Adipocyte (in vitro differentiated cells): ENCODE data around the gene ZC3H7B.
A peak's percentile ranks its signal among the peaks of the same experiment; 100 is the strongest.

Experiments
- DNase-seq: peaks from one replicate; pipeline ENCODE4 v3.0.0-alpha.2; 2015; ENCODE audit warnings: low read depth
- H3K27me3 ChIP-seq: replicated peaks from 2 replicates; pipeline ENCODE4 v1.7.0; 2013; ENCODE audit warnings: mild to moderate bottlenecking, low read length, moderate library complexity; ENCODE audit not compliant: control insufficient read depth, insufficient read depth
- H3K36me3 ChIP-seq: 2 replicates; pipeline ENCODE4 v1.7.0; 2013; ENCODE audit warnings: low read length, mild to moderate bottlenecking, moderate library complexity; ENCODE audit not compliant: control insufficient read depth, insufficient read depth, severe bottlenecking
- H3K4me1 ChIP-seq: 2 replicates; pipeline ENCODE4 v1.7.0; 2013; ENCODE audit warnings: mild to moderate bottlenecking, low read length, moderate library complexity; ENCODE audit not compliant: control insufficient read depth, insufficient read depth
- H3K4me3 ChIP-seq: 2 replicates; pipeline ENCODE4 v1.7.0; 2013; ENCODE audit warnings: mild to moderate bottlenecking, low read length, moderate library complexity
- H3K9ac ChIP-seq: 2 replicates; pipeline ENCODE4 v1.7.0; 2013; ENCODE audit warnings: mild to moderate bottlenecking, low read length, moderate library complexity
- H3K9me3 ChIP-seq: 2 replicates; pipeline ENCODE4 v1.7.0; 2013; ENCODE audit warnings: mild to moderate bottlenecking, low read length, moderate library complexity; ENCODE audit not compliant: control insufficient read depth

The ZC3H7B gene

GRCh38 chr22:41263704-41264103 is 37.6 kb upstream of the ZC3H7B start:
- peaks cover 92% of the 10 kb centered on the region for H3K36me3 ChIP-seq
- H3K4me1 ChIP-seq, result no peaks in the 10 kb centered on the region
- peak; percentile 36 for DNase-seq

GRCh38 chr22:41264408-41264941 is 36.9 kb upstream of the ZC3H7B start:
- H3K9ac ChIP-seq, result no peak overlapping the region
- H3K27me3 ChIP-seq, result no peaks in the 10 kb centered on the region
- peaks cover 92% of the 10 kb centered on the region for H3K36me3 ChIP-seq
- no peak overlapping the region for H3K4me3 ChIP-seq
- H3K9me3 ChIP-seq, result no peaks in the 10 kb centered on the region
- DNase-seq, result no peak
- no peaks in the 10 kb centered on the region for H3K4me1 ChIP-seq

More at GRCh38 chr22:41263704-41264103, 37.6 kb upstream of the ZC3H7B start:
- Histone ChIP-seq H3K9ac (no peak overlapping the region), H3K4me3 (no peak overlapping the region), H3K9me3 (no peaks in the 10 kb centered on the region), H3K27me3 (no peaks in the 10 kb centered on the region)

- no peaks in the 10 kb centered on the region for H3K27me3 ChIP-seq
- no peaks in the 10 kb centered on the region for H3K9me3 ChIP-seq
- no peak overlapping the region for H3K4me3 ChIP-seq
- no peak overlapping the region for H3K9ac ChIP-seq
- H3K4me1 ChIP-seq, result no peaks in the 10 kb centered on the region
- H3K36me3 ChIP-seq, result peaks cover 82% of the 10 kb centered on the region
- no peak for DNase-seq
Observed at GRCh38 chr22:41267958-41268357, 33.4 kb upstream of the ZC3H7B start.

- Histone ChIP-seq H3K9me3 (no peaks in the 10 kb centered on the region), H3K4me1 (no peaks in the 10 kb centered on the region), H3K36me3 (peaks cover 78% of the 10 kb centered on the region), H3K9ac (no peak overlapping the region), H3K4me3 (no peak overlapping the region), H3K27me3 (no peaks in the 10 kb centered on the region)
- no peak for DNase-seq
Observed at GRCh38 chr22:41271787-41272186, 29.5 kb upstream of the ZC3H7B start.

GRCh38 chr22:41273128-41273527 is 28.2 kb upstream of the ZC3H7B start:
- Histone ChIP-seq H3K4me3 (no peak overlapping the region), H3K27me3 (no peaks in the 10 kb centered on the region), H3K9ac (no peak overlapping the region), H3K9me3 (no peaks in the 10 kb centered on the region), H3K36me3 (peaks cover 74% of the 10 kb centered on the region), H3K4me1 (no peaks in the 10 kb centered on the region)
- DNase-seq, result no peak

- Histone ChIP-seq H3K4me1 (no peaks in the 10 kb centered on the region), H3K27me3 (no peaks in the 10 kb centered on the region), H3K4me3 (no peak overlapping the region), H3K9ac (no peak overlapping the region), H3K36me3 (peaks cover 72% of the 10 kb centered on the region), H3K9me3 (no peaks in the 10 kb centered on the region)
- DNase-seq, result no peak
Observed at GRCh38 chr22:41274856-41275255, 26.5 kb upstream of the ZC3H7B start.

- peaks cover 70% of the 10 kb centered on the region for H3K36me3 ChIP-seq
- H3K4me3 ChIP-seq, result no peak overlapping the region
- H3K9me3 ChIP-seq, result no peaks in the 10 kb centered on the region
- peaks cover 5% of the 10 kb centered on the region for H3K4me1 ChIP-seq
- H3K27me3 ChIP-seq, result no peaks in the 10 kb centered on the region
- H3K9ac ChIP-seq, result no peak overlapping the region
- DNase-seq, result no peak
Observed at GRCh38 chr22:41280065-41280464, 21.3 kb upstream of the ZC3H7B start.

GRCh38 chr22:41280854-41281253 is 20.5 kb upstream of the ZC3H7B start:
- no peak overlapping the region for H3K4me3 ChIP-seq
- H3K9me3 ChIP-seq, result no peaks in the 10 kb centered on the region
- no peaks in the 10 kb centered on the region for H3K27me3 ChIP-seq
- DNase-seq, result no peak
- H3K9ac ChIP-seq, result no peak overlapping the region
- peaks cover 7% of the 10 kb centered on the region for H3K4me1 ChIP-seq
- H3K36me3 ChIP-seq, result peaks cover 63% of the 10 kb centered on the region

GRCh38 chr22:41284465-41284864 is 16.9 kb upstream of the ZC3H7B start:
- no peaks in the 10 kb centered on the region for H3K27me3 ChIP-seq
- H3K9me3 ChIP-seq, result no peaks in the 10 kb centered on the region
- peak overlapping the region; percentile 85 for H3K4me3 ChIP-seq
- peaks cover 44% of the 10 kb centered on the region for H3K36me3 ChIP-seq
- DNase-seq, result no peak
- H3K9ac ChIP-seq, result peak overlapping the region; percentile 93
- H3K4me1 ChIP-seq, result peaks cover 24% of the 10 kb centered on the region

GRCh38 chr22:41285441-41285819 is 15.9 kb upstream of the ZC3H7B start:
- peaks cover 34% of the 10 kb centered on the region for H3K36me3 ChIP-seq
- H3K4me3 ChIP-seq, result peak overlapping the region; percentile 85
- peak overlapping the region; percentile 93 for H3K9ac ChIP-seq
- H3K27me3 ChIP-seq, result no peaks in the 10 kb centered on the region
- DNase-seq, result peak; percentile 91
- H3K9me3 ChIP-seq, result no peaks in the 10 kb centered on the region
- peaks cover 33% of the 10 kb centered on the region for H3K4me1 ChIP-seq

- peaks cover 29% of the 10 kb centered on the region for H3K36me3 ChIP-seq
- H3K9ac ChIP-seq, result peak within 1 kb of the TSS; percentile 93
- peak; percentile 100 for DNase-seq
- H3K9me3 ChIP-seq, result no peaks in the 10 kb centered on the region
- H3K4me1 ChIP-seq, result peaks cover 39% of the 10 kb centered on the region
- H3K27me3 ChIP-seq, result no peaks in the 10 kb centered on the region
- H3K4me3 ChIP-seq, result peak within 1 kb of the TSS; percentile 85
Observed at GRCh38 chr22:41285820-41286638, 15.3 kb upstream of the ZC3H7B start, which contains the start of gene RANGAP1. TSS of gene RANGAP1 (minus strand) at chr22:41286187. CDS start at chr22:41281044, 5,143 bp downstream.
